GM21526 (cell line): Measurements from ENCODE around the gene UBA1.

Experiments
- ATAC-seq: cut with Tn5 transposase; IDR thresholded peaks from one replicate; pipeline ENCODE4 v1.9.1; 2021; ENCODE audit warnings: moderate library complexity; ENCODE audit not compliant: unreplicated experiment, low FRiP score

UBA1 gene

GRCh38 chrX:47186096-47186740 is 7.4 kb upstream of the UBA1 start:
- ATAC-seq = no peak

DNA sequence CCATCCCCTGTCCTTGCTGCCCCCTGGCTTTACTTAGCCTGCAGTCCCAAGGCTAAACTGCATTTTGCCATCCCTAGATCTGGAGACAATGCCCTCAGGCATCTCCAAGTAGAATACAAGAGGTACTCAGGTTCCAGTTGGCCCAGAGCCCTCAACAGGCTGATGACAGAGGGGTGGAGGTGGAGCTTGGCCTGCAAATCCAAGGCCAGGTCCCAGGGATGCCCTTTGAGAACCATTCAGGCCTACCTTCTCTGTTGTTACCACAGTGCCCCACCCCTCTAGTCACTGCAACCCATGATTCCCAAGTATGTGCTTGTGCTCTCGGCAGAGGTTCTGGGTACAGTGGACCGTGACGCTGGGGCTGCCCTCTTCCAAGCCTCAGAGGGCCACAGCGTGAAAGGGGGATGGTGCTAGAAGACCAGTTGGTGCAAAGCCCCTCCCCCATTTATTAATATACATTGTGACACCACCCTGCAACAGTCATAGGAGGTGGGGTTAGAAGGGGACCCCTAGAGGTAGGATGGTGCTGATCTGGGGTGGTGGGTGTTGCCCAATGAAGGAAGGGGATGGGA is 6.4 kb upstream of the UBA1 start:
- ATAC-seq = no peak

DNA sequence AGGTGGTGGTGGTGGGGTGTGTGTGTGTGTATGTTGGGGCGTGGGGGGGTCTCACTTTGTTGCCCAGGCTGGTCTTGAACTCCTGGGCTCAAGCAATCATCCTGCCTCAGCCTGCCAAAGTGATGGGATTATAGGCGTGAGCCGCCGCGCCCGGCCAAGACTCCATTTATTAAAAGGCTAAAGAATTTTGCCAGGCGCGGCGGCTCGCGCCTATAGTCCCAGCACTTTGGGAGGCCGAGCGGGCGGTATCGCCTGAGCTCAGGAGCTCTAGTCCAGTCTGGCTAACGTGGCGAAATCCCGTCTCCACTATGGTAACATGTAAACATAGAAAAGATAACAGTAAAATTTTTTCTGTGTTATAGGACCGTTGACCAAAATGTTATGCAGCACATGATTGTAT is 3.7 kb upstream of the UBA1 start:
- ATAC-seq = no peak

DNA sequence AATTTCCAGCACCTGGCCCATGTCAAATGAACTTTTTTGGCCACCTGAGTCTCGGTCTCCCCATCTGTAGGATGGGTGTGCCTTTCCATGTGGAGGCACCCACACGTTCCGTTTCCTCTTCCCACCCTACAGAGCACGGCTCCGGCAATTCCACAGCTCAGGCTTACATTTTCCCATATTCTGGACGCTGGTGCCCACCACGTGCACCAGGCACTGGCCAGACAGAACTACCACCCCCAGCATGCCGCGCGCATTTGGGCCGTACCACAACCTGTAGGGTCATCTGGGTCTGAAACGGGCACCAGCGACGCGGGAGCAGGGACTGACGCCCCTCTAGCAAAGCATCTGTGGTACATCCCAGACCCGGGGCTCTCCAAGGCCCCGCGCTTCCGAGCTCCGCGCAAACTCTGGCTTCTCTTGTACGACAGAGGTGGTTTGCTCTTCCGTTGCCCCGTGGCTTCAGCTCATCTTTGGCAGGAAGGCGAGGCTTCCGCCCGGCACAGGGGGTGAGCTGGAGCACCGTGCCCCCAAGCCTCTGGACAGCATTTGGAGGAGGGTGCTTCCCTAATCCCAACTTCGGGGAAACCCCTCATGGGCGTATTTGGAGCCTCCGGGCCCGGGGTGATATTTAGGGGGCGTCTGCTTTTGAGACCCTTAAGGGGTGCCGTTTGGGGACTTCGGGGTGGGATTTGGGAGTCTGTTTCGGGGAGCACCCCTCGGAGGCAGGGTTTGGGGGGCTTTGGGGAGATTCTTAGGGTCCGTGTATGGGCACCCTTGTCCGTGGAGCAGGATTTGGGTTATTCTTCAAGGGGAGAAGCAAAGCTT is 3.0 kb upstream of the UBA1 start:
- peak; percentile 38 for ATAC-seq

DNA sequence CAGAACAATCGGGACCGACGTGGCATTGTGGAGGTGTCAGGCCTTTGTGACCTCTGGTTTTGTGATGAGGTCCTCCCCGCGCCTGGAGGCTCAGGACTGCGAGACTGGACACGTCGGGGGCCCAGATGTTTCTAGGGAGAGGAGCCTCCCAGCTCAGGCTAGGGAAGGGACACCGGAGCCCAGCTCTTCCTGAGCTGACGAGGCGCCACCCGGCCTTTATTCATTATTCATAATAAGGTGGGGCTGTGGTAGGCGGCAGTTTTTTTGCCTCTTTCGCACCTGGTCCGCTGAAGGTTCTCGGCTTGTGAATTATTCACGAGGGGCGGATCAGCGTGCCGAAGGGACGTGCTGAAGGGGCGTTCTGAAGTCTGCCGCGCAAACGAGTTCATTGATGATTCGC is 2.3 kb upstream of the UBA1 start:
- ATAC-seq = no peak

GRCh38 chrX:47191806-47192401 is 1.7 kb upstream of the UBA1 start:
- no peak for ATAC-seq

GRCh38 chrX:47194194-47194787 is 662 bp downstream of the UBA1 start:
- ATAC-seq = no peak

- no peak for ATAC-seq
Measured at GRCh38 chrX:47196098-47196497, 2.5 kb downstream of the UBA1 start.

- ATAC-seq = no peak
Measured at GRCh38 chrX:47197526-47197925, 3.9 kb downstream of the UBA1 start.

GRCh38 chrX:47198026-47198686 is 4.5 kb downstream of the UBA1 start:
- no peak for ATAC-seq

GRCh38 chrX:47198687-47199080 is 5.1 kb downstream of the UBA1 start:
- no peak for ATAC-seq

- ATAC-seq = no peak
Measured at GRCh38 chrX:47199286-47199685, 5.7 kb downstream of the UBA1 start.

DNA sequence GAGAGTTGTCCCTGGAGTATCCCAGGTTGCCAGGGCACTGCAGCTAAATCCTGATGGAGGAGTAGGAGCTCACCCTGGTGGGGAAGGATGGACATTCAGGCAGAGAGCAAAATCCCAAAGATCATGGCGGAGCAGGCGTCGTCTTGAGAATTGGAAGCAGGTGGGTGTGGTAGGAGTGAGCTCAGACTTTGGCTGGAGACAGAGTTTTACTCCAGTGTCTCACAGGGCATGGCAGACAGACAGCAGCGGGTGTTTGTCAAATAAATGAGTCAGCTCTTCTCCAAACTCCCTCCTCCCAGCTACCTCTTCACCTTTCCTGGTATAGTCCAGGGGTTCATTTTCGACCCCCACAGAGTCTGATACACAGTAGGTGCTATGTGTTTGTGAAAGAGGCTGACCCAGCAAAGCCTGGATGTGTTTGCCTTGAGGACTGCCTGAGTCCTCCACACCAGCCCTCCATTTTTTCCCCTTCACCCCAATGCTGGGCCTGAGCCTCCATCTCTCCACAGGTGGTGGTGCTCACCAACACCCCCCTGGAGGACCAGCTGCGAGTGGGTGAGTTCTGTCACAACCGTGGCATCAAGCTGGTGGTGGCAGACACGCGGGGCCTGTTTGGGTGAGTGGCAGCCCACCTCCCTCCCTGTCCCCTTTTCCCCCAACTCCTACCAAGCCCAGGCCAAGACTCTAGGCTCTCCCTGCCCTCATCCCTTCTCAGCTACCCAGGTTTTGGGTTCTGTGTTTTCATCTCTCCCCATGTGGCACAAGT is 6.9 kb downstream of the UBA1 start:
- no peak for ATAC-seq

DNA sequence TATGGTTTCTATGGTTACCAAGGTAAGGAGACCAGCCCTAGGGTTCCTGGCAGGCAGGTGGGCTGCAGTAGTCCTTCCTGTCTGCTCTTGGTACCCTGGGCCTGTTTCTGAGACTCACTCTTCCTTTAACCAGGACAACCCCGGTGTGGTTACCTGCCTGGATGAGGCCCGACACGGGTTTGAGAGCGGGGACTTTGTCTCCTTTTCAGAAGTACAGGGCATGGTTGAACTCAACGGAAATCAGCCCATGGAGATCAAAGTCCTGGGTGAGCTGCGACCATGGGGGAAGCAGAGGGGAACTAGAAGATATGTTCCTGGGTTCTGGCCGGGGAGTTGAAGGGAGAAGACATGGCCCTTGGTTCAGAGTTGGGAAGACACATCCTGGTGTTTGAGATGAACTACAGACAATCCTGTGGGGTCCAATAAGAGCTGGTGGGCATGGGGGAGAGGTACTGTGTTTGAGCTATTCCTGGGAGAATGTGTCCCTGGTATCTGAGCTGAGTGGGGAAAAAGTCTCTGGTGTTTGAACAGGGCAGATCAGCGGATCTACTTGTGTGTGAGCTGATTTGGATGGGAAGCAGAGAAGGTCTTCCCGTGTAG is 7.8 kb downstream of the UBA1 start:
- no peak for ATAC-seq

- no peak for ATAC-seq
Measured at GRCh38 chrX:47202316-47202715, 8.7 kb downstream of the UBA1 start.

DNA sequence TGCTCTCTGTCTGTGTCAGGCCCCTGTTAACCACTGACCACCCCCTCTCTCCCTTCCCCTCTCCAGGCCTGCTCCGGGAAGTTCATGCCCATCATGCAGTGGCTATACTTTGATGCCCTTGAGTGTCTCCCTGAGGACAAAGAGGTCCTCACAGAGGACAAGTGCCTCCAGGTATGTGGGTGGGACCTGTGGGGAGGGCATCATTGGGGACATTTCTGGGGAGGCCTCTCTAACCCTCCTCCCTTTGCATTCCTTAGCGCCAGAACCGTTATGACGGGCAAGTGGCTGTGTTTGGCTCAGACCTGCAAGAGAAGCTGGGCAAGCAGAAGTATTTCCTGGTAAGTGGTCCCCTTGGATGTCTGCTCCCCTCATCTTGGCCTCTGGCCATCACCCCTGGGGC is 9.2 kb downstream of the UBA1 start:
- ATAC-seq = no peak

GRCh38 chrX:47204970-47205369 is 11.3 kb downstream of the UBA1 start:
- no peak for ATAC-seq

- ATAC-seq = no peak
Measured at GRCh38 chrX:47206316-47206715, 12.7 kb downstream of the UBA1 start.

DNA sequence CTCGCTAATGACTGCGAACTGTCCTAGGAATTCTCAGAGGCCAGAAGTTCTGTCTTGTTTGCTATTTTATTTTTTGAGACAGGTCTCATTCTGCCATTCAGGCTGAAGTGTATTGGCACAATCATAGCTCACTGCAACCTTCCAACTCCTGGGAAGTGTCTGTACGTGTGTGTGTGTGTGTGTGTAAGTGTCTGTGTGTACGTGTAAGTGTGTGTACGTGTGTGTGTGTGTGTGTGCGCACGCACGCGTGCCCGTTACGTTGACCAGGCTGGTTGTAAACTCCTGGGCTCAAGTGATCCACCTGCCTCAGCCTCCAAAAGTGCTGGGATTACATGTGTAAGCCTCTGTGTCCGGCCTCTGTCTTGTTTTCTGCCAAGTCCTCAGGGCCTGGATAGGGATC is 14.5 kb downstream of the UBA1 start:
- no peak for ATAC-seq
